Stimulated activated CD8-positive, alpha-beta memory T cell treated with anti-CD3 and anti-CD28 coated beads, Interleukin-12 subunit alpha, Interleukin-12 subunit beta, amount 100 ng/mL, for 4 hours (primary cell): Measurements from ENCODE around the gene SASH1.

Experiments
- DNase-seq: peaks from one replicate; pipeline ENCODE4 v3.0.0-alpha.2; 2020; ENCODE audit warnings: low read depth

The SASH1 gene

DNA sequence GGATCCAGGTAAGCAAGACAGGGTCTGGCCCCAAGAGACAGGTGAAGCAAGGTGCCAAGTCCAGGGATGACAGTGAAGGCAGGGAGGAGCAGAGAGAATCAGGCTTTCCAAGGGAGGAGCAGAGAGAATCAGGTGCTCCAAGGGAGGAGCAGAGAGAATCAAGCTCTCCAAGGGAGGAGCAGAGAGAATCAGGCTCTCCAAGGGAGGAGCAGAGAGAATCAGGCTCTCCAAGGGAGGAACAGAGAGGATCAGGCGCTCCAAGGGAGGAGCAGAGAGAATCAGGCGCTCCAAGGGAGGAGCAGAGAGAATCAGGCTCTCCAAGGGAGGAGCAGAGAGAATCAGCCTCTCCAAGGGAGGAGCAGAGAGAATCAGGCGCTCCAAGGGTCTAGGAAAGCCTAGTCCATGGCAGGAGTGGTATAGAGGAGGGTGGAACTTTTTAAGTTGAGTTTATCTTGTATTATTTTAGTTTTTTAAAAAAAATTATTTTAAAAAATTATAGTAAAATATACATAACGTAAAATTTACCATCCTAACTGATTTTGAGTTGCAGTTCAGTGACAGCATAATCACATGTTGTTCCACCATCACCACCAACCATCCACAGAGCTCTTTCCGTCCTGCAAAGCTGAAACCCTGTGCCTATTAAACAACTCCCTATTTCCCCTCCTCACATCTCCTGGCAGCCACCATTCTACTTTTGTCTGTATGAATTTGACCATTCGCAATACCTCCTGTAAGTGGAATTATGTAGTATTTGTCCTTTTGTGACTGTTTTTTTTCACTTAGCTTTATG, 64.1 kb downstream of the SASH1 start:
- DNase-seq, result no peak

DNA sequence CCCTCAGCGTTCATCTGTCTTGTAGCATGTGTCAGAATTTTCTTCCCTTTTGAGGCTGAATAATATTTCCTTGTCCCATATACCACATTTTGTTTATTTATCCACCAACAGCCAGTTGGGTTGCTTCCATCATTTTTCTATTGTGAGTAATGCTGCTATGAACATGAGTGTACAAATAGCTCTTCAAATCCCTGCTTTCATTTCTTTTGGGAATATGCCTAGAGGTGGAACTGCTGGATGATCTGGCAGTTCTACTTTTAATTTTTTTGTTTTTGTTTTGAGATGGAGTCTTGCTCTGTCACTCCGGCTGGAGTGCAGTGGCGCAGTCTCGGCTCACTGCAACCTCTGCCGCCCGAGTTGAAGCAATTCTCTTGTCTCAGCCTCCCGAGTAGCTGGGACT, 64.7 kb downstream of the SASH1 start:
- DNase-seq, result no peak

- DNase-seq, result no peak
Observed at GRCh38 chr6:148413321-148414091, 70.9 kb downstream of the SASH1 start.

GRCh38 chr6:148414092-148414489, 71.5 kb downstream of the SASH1 start:
- no peak for DNase-seq

DNA sequence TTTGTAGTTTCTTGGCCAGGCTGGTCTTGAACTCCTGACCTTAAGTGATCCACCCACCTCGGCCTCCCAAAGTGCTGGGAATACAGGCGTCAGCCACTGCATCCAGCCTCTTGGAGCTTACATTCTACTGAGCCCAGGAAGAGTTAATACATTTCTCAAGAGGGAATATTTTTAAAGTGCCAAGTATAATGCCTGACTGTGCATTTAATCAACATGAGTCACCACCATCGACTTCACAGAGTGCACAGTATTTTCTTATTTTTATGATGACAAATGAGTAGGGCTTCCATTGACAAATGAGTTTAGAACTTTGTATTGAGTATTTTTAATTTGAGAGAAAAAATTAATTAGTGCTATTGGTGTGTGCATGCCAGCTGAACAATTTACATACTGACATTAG, 72.2 kb downstream of the SASH1 start:
- no peak for DNase-seq

GRCh38 chr6:148415511-148416260, 73.0 kb downstream of the SASH1 start:
- no peak for DNase-seq

- no peak for DNase-seq
Observed at GRCh38 chr6:148416330-148416965, 73.8 kb downstream of the SASH1 start.

DNA sequence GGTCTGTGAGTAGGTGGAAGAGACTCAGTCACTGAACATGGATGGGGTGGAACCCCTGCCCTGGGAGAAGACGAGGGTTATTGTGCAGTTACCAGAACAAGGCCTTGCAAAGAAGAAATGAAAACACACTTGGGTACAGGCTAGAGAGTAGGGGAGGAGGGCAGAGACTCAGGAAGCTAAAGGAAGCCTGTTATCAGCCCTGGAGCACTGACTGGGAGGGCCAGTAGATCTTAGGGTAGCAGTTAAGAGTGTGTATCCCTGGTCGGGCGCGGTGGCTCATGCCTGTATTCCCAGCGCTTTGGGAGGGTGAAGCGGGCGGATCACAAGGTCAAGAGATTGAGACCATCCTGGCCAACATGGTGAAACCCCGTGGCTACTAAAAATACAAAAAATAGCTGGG, 74.4 kb downstream of the SASH1 start:
- no peak for DNase-seq

GRCh38 chr6:148419430-148419829, 76.8 kb downstream of the SASH1 start:
- no peak for DNase-seq

- DNase-seq, result no peak
Observed at GRCh38 chr6:148422085-148422484, 79.4 kb downstream of the SASH1 start.

DNA sequence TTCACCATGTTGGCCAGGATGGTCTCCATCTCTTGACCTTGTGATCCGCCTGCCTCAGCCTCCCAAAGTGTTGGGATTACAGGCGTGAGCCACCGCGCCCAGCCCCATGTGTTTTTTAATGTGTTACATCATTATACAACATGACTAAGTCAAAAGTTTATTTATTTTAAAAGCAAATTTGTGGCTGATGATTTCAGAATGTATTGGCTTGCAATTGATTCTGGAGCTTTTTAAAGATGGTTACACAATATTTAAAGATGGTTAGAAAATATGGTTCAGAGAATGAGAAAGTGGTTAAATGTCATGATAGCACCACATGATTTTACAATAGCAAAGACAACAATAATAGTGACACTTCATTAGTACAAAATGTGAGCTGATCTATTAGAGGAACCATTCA, 80.5 kb downstream of the SASH1 start:
- no peak for DNase-seq

GRCh38 chr6:148423601-148424270, 81.1 kb downstream of the SASH1 start:
- DNase-seq, result no peak

DNA sequence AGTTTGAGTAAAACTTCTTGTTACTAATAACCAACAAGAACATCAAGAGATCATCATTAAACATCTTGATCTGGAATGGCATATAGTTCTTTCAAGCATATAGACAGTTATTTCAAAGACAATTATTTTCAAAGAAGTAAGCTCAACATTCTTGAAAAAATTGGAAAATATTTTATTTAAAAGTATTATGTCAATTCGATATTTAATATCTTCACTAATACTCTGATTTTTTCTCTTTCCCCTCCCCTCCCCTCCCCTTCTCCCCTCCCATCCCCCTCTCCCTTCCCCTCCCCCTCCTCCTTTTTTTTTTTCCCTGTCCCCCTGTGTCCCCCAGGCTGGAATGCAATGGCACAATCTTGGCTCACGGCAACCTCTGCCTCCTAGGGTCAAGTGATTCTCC, 82.8 kb downstream of the SASH1 start:
- no peak for DNase-seq

- DNase-seq, result no peak
Observed at GRCh38 chr6:148426317-148426977, 83.8 kb downstream of the SASH1 start.

GRCh38 chr6:148427333-148427732, 84.7 kb downstream of the SASH1 start:
- no peak for DNase-seq

- DNase-seq, result no peak
Observed at GRCh38 chr6:148429423-148429822, 86.8 kb downstream of the SASH1 start.

DNA sequence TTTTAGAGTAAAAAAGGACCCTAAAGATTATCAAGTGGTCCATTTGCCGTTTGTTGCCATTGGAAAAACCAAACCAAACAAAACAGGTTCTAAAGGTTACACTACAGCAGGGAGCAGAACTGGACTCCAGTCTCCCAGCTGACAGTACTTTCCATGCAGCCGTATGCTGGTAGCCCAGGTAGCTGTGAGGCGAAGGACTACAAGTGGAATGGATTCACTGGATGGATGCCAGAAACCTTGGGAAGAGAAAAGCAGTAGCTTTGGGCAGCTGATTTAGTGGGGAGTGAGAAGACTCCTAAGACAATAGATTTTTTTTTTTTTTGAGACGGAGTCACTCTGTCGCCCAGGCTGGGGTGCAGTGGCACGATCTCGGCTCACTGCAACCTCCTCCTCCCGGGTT, 88.3 kb downstream of the SASH1 start:
- no peak for DNase-seq

DNA sequence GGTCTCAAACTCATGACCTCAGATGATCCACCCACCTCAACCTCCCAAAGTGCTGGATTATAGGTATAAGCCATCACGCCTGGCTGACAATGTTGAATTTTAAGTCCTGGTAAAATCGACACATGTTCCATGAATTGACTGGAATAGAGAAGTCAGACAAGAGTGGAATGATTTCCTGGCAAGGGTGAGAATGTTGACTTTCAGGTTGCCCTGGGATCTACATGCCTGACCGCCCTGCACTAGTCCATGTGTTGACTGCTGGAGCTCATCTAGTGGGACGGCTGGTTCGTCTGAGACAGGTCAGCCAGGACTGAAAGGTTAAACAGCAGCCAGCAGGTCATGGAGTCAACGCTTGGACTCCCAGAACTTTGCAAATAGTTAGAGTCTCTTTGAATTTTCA, 88.8 kb downstream of the SASH1 start:
- no peak for DNase-seq

DNA sequence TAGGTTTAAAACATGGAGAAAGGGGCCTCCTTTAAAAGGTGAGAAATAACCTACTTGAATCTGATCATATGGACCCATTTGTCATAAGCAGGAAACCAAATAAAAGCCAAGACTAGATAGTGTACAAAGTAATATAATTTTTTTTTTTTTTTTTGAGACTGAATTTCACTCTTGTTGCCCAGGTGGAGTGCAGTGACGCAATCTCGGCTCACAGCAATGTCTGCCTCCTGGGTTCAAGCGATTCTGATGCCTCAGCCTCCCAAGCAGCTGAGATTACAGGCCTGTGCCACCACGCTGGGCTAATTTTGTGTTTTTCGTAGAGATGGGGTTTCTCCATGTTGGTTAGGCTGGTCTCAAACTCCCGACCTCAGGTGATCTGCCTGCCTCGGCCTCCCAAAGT, 89.2 kb downstream of the SASH1 start:
- no peak for DNase-seq

- no peak for DNase-seq
Observed at GRCh38 chr6:148432462-148433195, 90.0 kb downstream of the SASH1 start.

- no peak for DNase-seq
Observed at GRCh38 chr6:148435386-148435785, 92.7 kb downstream of the SASH1 start.
